ENCODE results near the gene MORC3. TPM values are rescaled to one million over a fixed set of nuclear protein-coding genes. Genes with fewer than 3 reads are reported as not detected.

MORC3 gene
- total and polyA plus RNA-seq, 4 donors, result 13.0 to 90.3 (median 19.5) TPM

GRCh38 chr21:36320421-36321324 lies 676 bp downstream of the MORC3 start:
- Histone ChIP-seq H3K27ac (ENCODE audit: low read depth in 1 of 2, low read length in 1 of 2) (peak overlapping the region; percentile 92 to 95), H3K9me3 (ENCODE audit: control insufficient read depth in 4 of 4, insufficient read depth in 3 of 4, low read length in 3 of 4) (peaks cover 0 to 2% (median 0%) of the 10 kb centered on the region in 4 donors), H3K9ac (ENCODE audit: insufficient read depth in 1 of 2, low read length in 2 of 2) (peak overlapping the region; percentile 35 to 59), H3K4me1 (ENCODE audit: control insufficient read depth in 5 of 5, insufficient read depth in 5 of 5, low read length in 5 of 5) (peaks cover 0 to 19% (median 8%) of the 10 kb centered on the region in 5 donors), H3K36me3 (ENCODE audit: control insufficient read depth in 4 of 4, insufficient read depth in 4 of 4, low read length in 4 of 4) (peaks cover 0 to 9% (median 1%) of the 10 kb centered on the region in 4 donors), H3K27me3 (ENCODE audit: control insufficient read depth in 3 of 3, insufficient read depth in 3 of 3, low read length in 2 of 3) (no peaks in the 10 kb centered on the region), H3K4me3 (peak overlapping the region; percentile 70)
- TF ChIP-seq CTCF (IDR thresholded peaks at IDR 0.05; ENCODE audit: control extremely low read depth, extremely low read depth), result no peak
- ATAC-seq (ENCODE audit: insufficient read depth, low FRiP score), result peak; percentile 35
- WGBS, 2 donors, result 1% methylated on average over 59 to 62 of the region's 62 CpGs
- peak; percentile 80 to 81 (median 81) for DNase-seq

- 7 to 9% methylated on average over 8 of the region's 8 CpGs for WGBS, 2 donors
- Histone ChIP-seq H3K9me3 (ENCODE audit: control insufficient read depth in 4 of 4, insufficient read depth in 3 of 4, low read length in 3 of 4) (no peaks in the 10 kb centered on the region), H3K36me3 (ENCODE audit: control insufficient read depth in 4 of 4, insufficient read depth in 4 of 4, low read length in 4 of 4) (peaks cover 0 to 10% (median 1%) of the 10 kb centered on the region in 4 donors), H3K9ac (ENCODE audit: insufficient read depth in 1 of 2, low read length in 2 of 2) (peak overlapping the region; percentile 35 to 63), H3K4me1 (ENCODE audit: control insufficient read depth in 5 of 5, insufficient read depth in 5 of 5, low read length in 5 of 5) (peaks cover 0 to 19% (median 8%) of the 10 kb centered on the region in 5 donors), H3K27me3 (ENCODE audit: control insufficient read depth in 3 of 3, insufficient read depth in 3 of 3, low read length in 2 of 3) (no peaks in the 10 kb centered on the region), H3K27ac (ENCODE audit: low read depth in 1 of 2, low read length in 1 of 2) (peak overlapping the region; percentile 83 to 95), H3K4me3 (no peak overlapping the region)
- DNase-seq (peak; percentile 24 to 61 (median 60)), ATAC-seq (ENCODE audit: insufficient read depth, low FRiP score) (no peak)
- no peak for TF ChIP-seq CTCF (IDR thresholded peaks at IDR 0.05; ENCODE audit: control extremely low read depth, extremely low read depth)
Observed at GRCh38 chr21:36321325-36322082, 1.5 kb downstream of the MORC3 start.

- H3K4me3 ChIP-seq, result no peak overlapping the region
- peaks cover 0 to 19% (median 8%) of the 10 kb centered on the region in 5 donors for H3K4me1 ChIP-seq (ENCODE audit: control insufficient read depth in 5 of 5, insufficient read depth in 5 of 5, low read length in 5 of 5)
- H3K9me3 ChIP-seq (ENCODE audit: control insufficient read depth in 4 of 4, insufficient read depth in 3 of 4, low read length in 3 of 4), result no peaks in the 10 kb centered on the region
- peak overlapping the region in 1 of 2 donors; percentile 63 for H3K9ac ChIP-seq (ENCODE audit: insufficient read depth in 1 of 2, low read length in 2 of 2)
- DNase-seq, result no peak
- H3K27ac ChIP-seq (ENCODE audit: low read depth in 1 of 2, low read length in 1 of 2), result peak overlapping the region; percentile 59 to 83
- H3K36me3 ChIP-seq (ENCODE audit: control insufficient read depth in 4 of 4, insufficient read depth in 4 of 4, low read length in 4 of 4), result peaks cover 0 to 11% (median 1%) of the 10 kb centered on the region in 4 donors
- H3K27me3 ChIP-seq (ENCODE audit: control insufficient read depth in 3 of 3, insufficient read depth in 3 of 3, low read length in 2 of 3), result no peaks in the 10 kb centered on the region
- WGBS, 2 donors, result 54 to 56% methylated on average over 2 of the region's 2 CpGs
- no peak for ATAC-seq (ENCODE audit: insufficient read depth, low FRiP score)
- TF ChIP-seq CTCF (IDR thresholded peaks at IDR 0.05; ENCODE audit: control extremely low read depth, extremely low read depth), result no peak
Observed at GRCh38 chr21:36322083-36322424, 2.1 kb downstream of the MORC3 start.

Data from lung (tissue), 12 donors.